GM18505 (cell line): ENCODE measurements around the gene FN1.

Source experiments
- ATAC-seq: cut with Tn5 transposase; IDR thresholded peaks from one replicate; pipeline ENCODE4 v1.9.1; 2021; ENCODE audit not compliant: unreplicated experiment
- POLR2A ChIP-seq: IDR thresholded peaks from 4 replicates; pipeline ENCODE4 v1.6.1; 2011; ENCODE audit warnings: borderline replicate concordance; ENCODE audit not compliant: insufficient read depth, insufficient read length; ENCODE audit errors: extremely low read depth

Gene FN1

GRCh38 chr2:215435280-215435869, 493 bp downstream of the FN1 start:
- TF ChIP-seq POLR2A = no peak
- peak; percentile 27 for ATAC-seq

- ATAC-seq = no peak
- TF ChIP-seq POLR2A = no peak
Observed at GRCh38 chr2:215434447-215435279, 1.2 kb downstream of the FN1 start.

GRCh38 chr2:215432759-215433594, 2.9 kb downstream of the FN1 start:
- TF ChIP-seq POLR2A = no peak
- ATAC-seq = no peak

- ATAC-seq = no peak
- no peak for TF ChIP-seq POLR2A
Observed at GRCh38 chr2:215431778-215432758, 3.8 kb downstream of the FN1 start.

GRCh38 chr2:215431290-215431689, 4.6 kb downstream of the FN1 start:
- no peak for ATAC-seq
- TF ChIP-seq POLR2A = no peak

GRCh38 chr2:215430528-215431187, 5.2 kb downstream of the FN1 start:
- no peak for TF ChIP-seq POLR2A
- no peak for ATAC-seq

GRCh38 chr2:215429424-215429823, 6.4 kb downstream of the FN1 start:
- ATAC-seq = no peak
- TF ChIP-seq POLR2A = no peak

GRCh38 chr2:215428060-215428910, 7.6 kb downstream of the FN1 start:
- no peak for TF ChIP-seq POLR2A
- no peak for ATAC-seq

- no peak for TF ChIP-seq POLR2A
- ATAC-seq = no peak
Observed at GRCh38 chr2:215427585-215427984, 8.3 kb downstream of the FN1 start.

GRCh38 chr2:215425021-215425782, 10.7 kb downstream of the FN1 start:
- no peak for ATAC-seq
- no peak for TF ChIP-seq POLR2A

GRCh38 chr2:215423928-215424540, 11.8 kb downstream of the FN1 start:
- TF ChIP-seq POLR2A = no peak
- ATAC-seq = no peak

- ATAC-seq = no peak
- TF ChIP-seq POLR2A = no peak
Observed at GRCh38 chr2:215423234-215423633, 12.6 kb downstream of the FN1 start.
